Measurements from ENCODE around the gene CPAMD8.

CPAMD8 gene

DNA sequence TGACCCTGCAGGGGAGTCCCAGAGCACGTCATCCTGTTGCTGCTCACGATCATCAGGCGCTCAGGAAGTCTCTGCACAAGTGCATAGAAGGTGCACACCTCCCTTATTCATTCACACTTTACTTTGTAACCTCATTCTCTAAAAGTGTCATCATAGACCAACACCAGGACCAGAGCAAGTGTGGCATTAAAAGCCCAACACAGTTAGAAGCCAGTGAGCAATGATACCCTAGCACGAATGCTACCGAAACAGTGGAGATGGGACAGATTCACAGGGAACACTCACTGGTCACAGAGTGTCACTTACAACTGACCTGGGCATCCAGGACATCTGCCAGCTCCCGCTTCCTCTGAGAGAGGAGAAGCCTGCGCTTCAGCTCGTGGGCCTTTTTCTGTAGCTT is 31.6 kb upstream of the CPAMD8 start:
- no peak overlapping the region for H3K4me2 ChIP-seq
- H3K36me3 ChIP-seq (ENCODE audit: insufficient read depth): no peaks in the 10 kb centered on the region
- no peaks in the 10 kb centered on the region for H3K4me1 ChIP-seq (ENCODE audit: low read depth, poor library complexity, severe bottlenecking)
- no peak overlapping the region for H3K4me3 ChIP-seq (IDR thresholded peaks at IDR 0.05; ENCODE audit: insufficient read depth, low read depth, low read length)
- TF ChIP-seq, protein P1, sequence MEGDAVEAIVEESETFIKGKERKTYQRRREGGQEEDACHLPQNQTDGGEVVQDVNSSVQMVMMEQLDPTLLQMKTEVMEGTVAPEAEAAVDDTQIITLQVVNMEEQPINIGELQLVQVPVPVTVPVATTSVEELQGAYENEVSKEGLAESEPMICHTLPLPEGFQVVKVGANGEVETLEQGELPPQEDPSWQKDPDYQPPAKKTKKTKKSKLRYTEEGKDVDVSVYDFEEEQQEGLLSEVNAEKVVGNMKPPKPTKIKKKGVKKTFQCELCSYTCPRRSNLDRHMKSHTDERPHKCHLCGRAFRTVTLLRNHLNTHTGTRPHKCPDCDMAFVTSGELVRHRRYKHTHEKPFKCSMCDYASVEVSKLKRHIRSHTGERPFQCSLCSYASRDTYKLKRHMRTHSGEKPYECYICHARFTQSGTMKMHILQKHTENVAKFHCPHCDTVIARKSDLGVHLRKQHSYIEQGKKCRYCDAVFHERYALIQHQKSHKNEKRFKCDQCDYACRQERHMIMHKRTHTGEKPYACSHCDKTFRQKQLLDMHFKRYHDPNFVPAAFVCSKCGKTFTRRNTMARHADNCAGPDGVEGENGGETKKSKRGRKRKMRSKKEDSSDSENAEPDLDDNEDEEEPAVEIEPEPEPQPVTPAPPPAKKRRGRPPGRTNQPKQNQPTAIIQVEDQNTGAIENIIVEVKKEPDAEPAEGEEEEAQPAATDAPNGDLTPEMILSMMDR (conservative IDR thresholded peaks at IDR 0.05; ENCODE audit: low read depth, low read length): no peak
- H3K9ac ChIP-seq: no peak overlapping the region
- H3K79me2 ChIP-seq (ENCODE audit: insufficient read depth, low read depth): no peaks in the 10 kb centered on the region
- H3K27me3 ChIP-seq (ENCODE audit: insufficient read depth, low read depth): no peaks in the 10 kb centered on the region
- no peaks in the 10 kb centered on the region for H4K20me1 ChIP-seq (ENCODE audit: insufficient read depth)
- no peak overlapping the region for H2AFZ ChIP-seq (ENCODE audit: low read depth)
- no peak overlapping the region for H3K27ac ChIP-seq

DNA sequence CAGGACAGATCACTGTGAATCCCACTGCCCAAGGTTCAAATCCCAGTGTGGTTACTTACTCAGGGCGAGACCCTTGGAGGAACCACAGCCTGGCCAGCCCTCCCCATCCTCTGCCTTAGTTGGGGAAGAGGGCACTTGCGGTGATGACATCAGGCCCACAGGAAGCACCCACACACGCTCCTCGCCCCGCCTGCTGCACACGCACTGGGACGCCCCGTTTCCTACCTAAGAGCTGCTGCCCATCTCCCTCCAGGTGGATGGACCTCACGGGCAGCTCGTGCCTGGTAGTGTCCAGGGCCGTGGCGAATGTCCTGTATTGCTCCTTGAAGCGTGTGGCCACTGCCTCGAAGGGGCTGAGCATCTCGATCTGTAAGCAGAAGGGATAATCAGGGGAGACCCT is 29.0 kb upstream of the CPAMD8 start:
- TF ChIP-seq, protein P1 (conservative IDR thresholded peaks at IDR 0.05; ENCODE audit: low read depth, low read length): no peak
- Histone ChIP-seq H3K4me2 (no peak overlapping the region), H3K4me3 (IDR thresholded peaks at IDR 0.05; ENCODE audit: insufficient read depth, low read depth, low read length) (no peak overlapping the region), H3K9ac (no peak overlapping the region), H3K79me2 (ENCODE audit: insufficient read depth, low read depth) (no peaks in the 10 kb centered on the region), H3K27me3 (ENCODE audit: insufficient read depth, low read depth) (no peaks in the 10 kb centered on the region), H3K4me1 (ENCODE audit: low read depth, poor library complexity, severe bottlenecking) (no peaks in the 10 kb centered on the region), H4K20me1 (ENCODE audit: insufficient read depth) (no peaks in the 10 kb centered on the region), H2AFZ (ENCODE audit: low read depth) (no peak overlapping the region), H3K27ac (no peak overlapping the region), H3K36me3 (ENCODE audit: insufficient read depth) (no peaks in the 10 kb centered on the region)

- H3K27ac ChIP-seq: no peak overlapping the region
- H4K20me1 ChIP-seq (ENCODE audit: insufficient read depth): no peaks in the 10 kb centered on the region
- TF ChIP-seq, protein P1 (conservative IDR thresholded peaks at IDR 0.05; ENCODE audit: low read depth, low read length): no peak
- no peak overlapping the region for H3K4me3 ChIP-seq (IDR thresholded peaks at IDR 0.05; ENCODE audit: insufficient read depth, low read depth, low read length)
- no peak overlapping the region for H3K9ac ChIP-seq
- H2AFZ ChIP-seq (ENCODE audit: low read depth): no peak overlapping the region
- H3K79me2 ChIP-seq (ENCODE audit: insufficient read depth, low read depth): no peaks in the 10 kb centered on the region
- H3K4me1 ChIP-seq (ENCODE audit: low read depth, poor library complexity, severe bottlenecking): no peaks in the 10 kb centered on the region
- no peaks in the 10 kb centered on the region; the same call in 1 of the 2 replicates for H3K36me3 ChIP-seq (ENCODE audit: insufficient read depth)
- H3K27me3 ChIP-seq (ENCODE audit: insufficient read depth, low read depth): no peaks in the 10 kb centered on the region
- no peak overlapping the region for H3K4me2 ChIP-seq
These were observed 28.1 kb upstream of the CPAMD8 start for GRCh38 chr19:17054746-17055145.

- Histone ChIP-seq H3K27ac (no peak overlapping the region), H4K20me1 (ENCODE audit: insufficient read depth) (no peaks in the 10 kb centered on the region), H2AFZ (ENCODE audit: low read depth) (no peak overlapping the region), H3K4me1 (ENCODE audit: low read depth, poor library complexity, severe bottlenecking) (no peaks in the 10 kb centered on the region), H3K4me3 (IDR thresholded peaks at IDR 0.05; ENCODE audit: insufficient read depth, low read depth, low read length) (no peak overlapping the region), H3K27me3 (ENCODE audit: insufficient read depth, low read depth) (no peaks in the 10 kb centered on the region), H3K9ac (no peak overlapping the region), H3K4me2 (no peak overlapping the region), H3K79me2 (ENCODE audit: insufficient read depth, low read depth) (no peaks in the 10 kb centered on the region), H3K36me3 (ENCODE audit: insufficient read depth) (no peaks in the 10 kb centered on the region; the same call in 1 of the 2 replicates)
- TF ChIP-seq, protein P1 (conservative IDR thresholded peaks at IDR 0.05; ENCODE audit: low read depth, low read length): peak; percentile 70
These were observed 25.8 kb upstream of the CPAMD8 start for GRCh38 chr19:17052439-17052838.
